Ovary (tissue), 9 donors: ENCODE results near the gene ELMOD3. TPM values are rescaled to one million over a fixed set of nuclear protein-coding genes. Genes with fewer than 3 reads are reported as not detected.
"Not testable (repeated sequence)": the region's sequence is repeated elsewhere in the genome, so short reads cannot be mapped to it uniquely, and the experiment has no call there.

Experiments
- DNase-seq, 5 donors: peaks; one replicate each; pipeline ENCODE4 v3.0.0-alpha.2; 2019 to 2020
- H3K27ac ChIP-seq, 2 donors: fragments of 200-600 bp; one replicate each; pipeline versions ENCODE4 v1.5.1 to v1.8.0; 2019 to 2022
- H3K27me3 ChIP-seq: fragments of 200-600 bp; one replicate; pipeline ENCODE4 v1.8.0; 2022
- H3K36me3 ChIP-seq: fragments of 200-600 bp; sonication (generic); one replicate; pipeline ENCODE4 v1.5.1; 2019
- H3K4me1 ChIP-seq: one replicate; pipeline ENCODE4 v1.8.1; 2013; ENCODE audit warnings: mild to moderate bottlenecking, moderate library complexity; ENCODE audit not compliant: insufficient read depth
- H3K4me3 ChIP-seq: fragments of 200-600 bp; sonication (generic); one replicate; pipeline ENCODE4 v1.5.1; 2017
- H3K9me3 ChIP-seq, 2 donors: fragments of 200-600 bp in 1 of 2; sonication (generic) in 1 of 2; one replicate each; pipeline versions ENCODE4 v1.5.1 to v1.8.1; 2013 to 2019; ENCODE audit warnings: mild to moderate bottlenecking in 1 of 2, moderate library complexity in 1 of 2
- EP300 ChIP-seq: sonication (generic); formaldehyde crosslinking; IDR thresholded peaks from one replicate; pipeline ENCODE4 v1.6.1; 2017; ENCODE audit warnings: antibody characterized with exemption
- POLR2A ChIP-seq: fragments of 450-650 bp; IDR thresholded peaks from one replicate; pipeline ENCODE4 v1.6.1; 2017; ENCODE audit warnings: antibody characterized with exemption, mild to moderate bottlenecking, moderate library complexity
- WGBS, 3 donors: extraction: QIAGEN DNeasy Blood & Tissue Kit in 1 of 3; methylation state at CpG; one replicate each; pipeline versions ENCODE4 v1.1.5 to v1.1.7; 2013 to 2017; 5-methylcytosine and 5-hydroxymethylcytosine counted together
- intact Hi-C, 4 donors: fragments of 100-400 bp; cut with DNase I; formaldehyde crosslinking; loops; one replicate each; pipeline versions ENCODE4 v1.11.0 to v1.15.1; 2022 to 2023
- polyA plus RNA-seq, 2 donors: library from polyadenylated mRNA; stranded (reverse); fragments of 200-250 nt in 1 of 2; fragments of 350-450 nt in 1 of 2; fragmentation: Illumina TruSeq in 1 of 2; extraction: RNeasy Lipid Tissue Mini Kit (QIAGEN cat#74804) in 1 of 2; gene quantifications; one replicate each; pipeline ENCODE4 v1.2.3, GENCODE V29; 2013 to 2014
- total RNA-seq, 7 donors: library from RNA; depleted of rRNA in 2 of 7; stranded (reverse); fragments of >200 nt in 2 of 7; fragmentation: NEBNext Ultra II Directional in 3 of 7; extraction: Animal tissue kit (Norgen Biotek cat#: 25700) in 3 of 7; gene quantifications; one replicate each; pipeline versions ENCODE4 v1.1.0 to v1.2.4, GENCODE V29; 2016 to 2023
- TF ChIP-seq, protein P1 (sequence below), 3 donors: fragments of 450-650 bp in 2 of 3; fragments of 200-600 bp in 1 of 3; IDR thresholded peaks; one replicate each; pipeline versions ENCODE4 v1.5.1 to v1.8.0; 2016 to 2022; ENCODE audit warnings: antibody characterized with exemption in 3 of 3, mild to moderate bottlenecking in 1 of 3
- donor health status: DM: no; HTN: no; CAD: no; lungs with moderate emphysema.
- donor health status: DM: no; HTN: no; CAD: no.
- donor health status: Bipolar disorder and iron deficiency.
- donor health status: DM: yes; HTN: yes; CAD: no.
- donor health status: DM: no; HTN: no; CAD: no.
- donor health status: DM: yes; HTN: yes; CAD: no.

The ELMOD3 gene
- total and polyA plus RNA-seq, 9 donors = 13.0 to 23.0 (median 17.3) TPM

- peak overlapping the region in 1 of 2 donors; percentile 53 for H3K27ac ChIP-seq
- intact Hi-C loops = no loop called here
- DNase-seq = peak; percentile 32 to 57 (median 52)
- no peaks in the 10 kb centered on the region for H3K27me3 ChIP-seq
- WGBS, 3 donors = 43 to 55% (median 50%) methylated on average over 19 of the region's 19 CpGs
- peaks cover 4% of the 10 kb centered on the region for H3K4me1 ChIP-seq
- H3K4me3 ChIP-seq = no peak overlapping the region
- TF ChIP-seq POLR2A (no peak), EP300 (no peak)
- TF ChIP-seq, protein P1, sequence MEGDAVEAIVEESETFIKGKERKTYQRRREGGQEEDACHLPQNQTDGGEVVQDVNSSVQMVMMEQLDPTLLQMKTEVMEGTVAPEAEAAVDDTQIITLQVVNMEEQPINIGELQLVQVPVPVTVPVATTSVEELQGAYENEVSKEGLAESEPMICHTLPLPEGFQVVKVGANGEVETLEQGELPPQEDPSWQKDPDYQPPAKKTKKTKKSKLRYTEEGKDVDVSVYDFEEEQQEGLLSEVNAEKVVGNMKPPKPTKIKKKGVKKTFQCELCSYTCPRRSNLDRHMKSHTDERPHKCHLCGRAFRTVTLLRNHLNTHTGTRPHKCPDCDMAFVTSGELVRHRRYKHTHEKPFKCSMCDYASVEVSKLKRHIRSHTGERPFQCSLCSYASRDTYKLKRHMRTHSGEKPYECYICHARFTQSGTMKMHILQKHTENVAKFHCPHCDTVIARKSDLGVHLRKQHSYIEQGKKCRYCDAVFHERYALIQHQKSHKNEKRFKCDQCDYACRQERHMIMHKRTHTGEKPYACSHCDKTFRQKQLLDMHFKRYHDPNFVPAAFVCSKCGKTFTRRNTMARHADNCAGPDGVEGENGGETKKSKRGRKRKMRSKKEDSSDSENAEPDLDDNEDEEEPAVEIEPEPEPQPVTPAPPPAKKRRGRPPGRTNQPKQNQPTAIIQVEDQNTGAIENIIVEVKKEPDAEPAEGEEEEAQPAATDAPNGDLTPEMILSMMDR (IDR thresholded peaks at IDR 0.05) = no peak
- no peaks in the 10 kb centered on the region for H3K9me3 ChIP-seq
- no peaks in the 10 kb centered on the region for H3K36me3 ChIP-seq
These were observed 44.8 kb upstream of the ELMOD3 start for GRCh38 chr2:85309699-85310321.

GRCh38 chr2:85310330-85310729, 44.2 kb upstream of the ELMOD3 start:
- Histone ChIP-seq H3K4me3 (no peak overlapping the region), H3K36me3 (no peaks in the 10 kb centered on the region), H3K9me3 (no peaks in the 10 kb centered on the region), H3K27me3 (no peaks in the 10 kb centered on the region), H3K4me1 (peaks cover 4% of the 10 kb centered on the region), H3K27ac (peak overlapping the region in 1 of 2 donors; percentile 53)
- TF ChIP-seq POLR2A (no peak), EP300 (no peak)
- TF ChIP-seq, protein P1 (IDR thresholded peaks at IDR 0.05) = no peak
- no peak for DNase-seq
- intact Hi-C loops = no loop called here
- 32 to 57% (median 48%) methylated on average over 3 of the region's 3 CpGs for WGBS, 3 donors

- H3K4me1 ChIP-seq = peaks cover 4% of the 10 kb centered on the region
- TF ChIP-seq POLR2A (no peak), EP300 (no peak)
- TF ChIP-seq, protein P1 (IDR thresholded peaks at IDR 0.05) = no peak
These were observed 42.2 kb upstream of the ELMOD3 start for GRCh38 chr2:85312404-85312803.

GRCh38 chr2:85314884-85315242, 39.7 kb upstream of the ELMOD3 start:
- DNase-seq = no peak
- Histone ChIP-seq H3K36me3 (no peaks in the 10 kb centered on the region), H3K27me3 (no peaks in the 10 kb centered on the region), H3K4me3 (no peak overlapping the region), H3K9me3 (no peaks in the 10 kb centered on the region), H3K27ac (no peak overlapping the region), H3K4me1 (peaks cover 2% of the 10 kb centered on the region)
- no peak for TF ChIP-seq EP300
- TF ChIP-seq, protein P1 (IDR thresholded peaks at IDR 0.05) = no peak
- no peak for TF ChIP-seq POLR2A
- whole genome bisulfite sequencing, 3 donors = 75 to 86% (median 80%) methylated on average over 10 of the region's 10 CpGs
- intact Hi-C loops = no loop called here

More at GRCh38 chr2:85312404-85312803, 42.2 kb upstream of the ELMOD3 start:
- Histone ChIP-seq H3K9me3 (no peaks in the 10 kb centered on the region), H3K27me3 (no peaks in the 10 kb centered on the region), H3K36me3 (no peaks in the 10 kb centered on the region), H3K4me3 (no peak overlapping the region), H3K27ac (no peak overlapping the region)
- WGBS, 3 donors = 66 to 71% (median 69%) methylated on average over 7 of the region's 7 CpGs
- no peak for DNase-seq
- intact Hi-C loops = no loop called here

GRCh38 chr2:85315921-85316320, 38.6 kb upstream of the ELMOD3 start:
- H3K27me3 ChIP-seq, H3K36me3 ChIP-seq, H3K27ac ChIP-seq, H3K4me3 ChIP-seq, H3K9me3 ChIP-seq, intact Hi-C loops, H3K4me1 ChIP-seq, DNase-seq: not testable (repeated sequence)
- WGBS, 3 donors = 53 to 74% (median 68%) methylated on average over 4 to 5 of the region's 5 CpGs
